H1 (cell line): ENCODE data around the gene PRKCH. TPM values are rescaled to one million over a fixed set of nuclear protein-coding genes. Genes with fewer than 3 reads are reported as not detected.

Experiments
- ASH2L ChIP-seq: fragments of 200-600, 300-600 bp; sonication (generic); IDR thresholded peaks from one replicate; pipeline ENCODE4 v1.7.1; 2017; ENCODE audit warnings: low read length
- CEBPB ChIP-seq: IDR thresholded peaks from 2 replicates; pipeline ENCODE4 v1.6.1; 2012; ENCODE audit warnings: low read depth, low read length
- CTCF ChIP-seq, 3 experiments: IDR thresholded peaks; 1 replicate in 2 of 3; 2 replicates in 1 of 3; pipeline versions ENCODE4 v1.5.1 to v1.6.1; 2011; ENCODE audit warnings: low read length in 3 of 3, mild to moderate bottlenecking in 3 of 3, inconsistent platforms in 2 of 3, low read depth in 1 of 3, moderate library complexity in 1 of 3; ENCODE audit not compliant: insufficient read depth in 1 of 3; ENCODE audit errors: control extremely low read depth in 1 of 3
- KDM5A ChIP-seq: fragments of 200-600 bp; IDR thresholded peaks from 2 replicates; pipeline ENCODE4 v1.7.1; 2012; ENCODE audit warnings: mild to moderate bottlenecking, low read length, inconsistent platforms, mixed read lengths
- RNF2 ChIP-seq: fragments of 200-900, 300-1000 bp; sonication (generic); IDR thresholded peaks from 2 replicates; pipeline ENCODE4 v1.7.1; 2016; ENCODE audit warnings: borderline replicate concordance, low read depth, mild to moderate bottlenecking, antibody characterized with exemption, low read length; ENCODE audit not compliant: poor library complexity, severe bottlenecking; ENCODE audit errors: missing control alignments
- polyA plus RNA-seq, 7 experiments: library from polyadenylated mRNA; depleted of rRNA in 3 of 7; stranded (reverse) in 5 of 7; unstranded in 2 of 7; fragments of >200 nt in 5 of 7; fragments of 200-250 nt in 2 of 7; gene quantifications; 1 replicate in 5 of 7; 2 replicates in 1 of 7; 4 replicates in 1 of 7; pipeline versions ENCODE4 v1.2.1 to v1.2.3, GENCODE V29; 2011 to 2013; ENCODE audit warnings: missing spikeins in 2 of 7, mixed read lengths in 2 of 7
- total RNA-seq: library from RNA; stranded (reverse); fragmentation: NEBNext Ultra II Directional; extraction: Animal tissue kit (Norgen Biotek cat#: 25700); gene quantifications from 2 replicates; pipeline ENCODE4 v1.2.1, GENCODE V29; 2021

Gene PRKCH
- total and polyA plus RNA-seq, 2 of the 8 experiments (the other 6 are each of a cell fraction or from before 2014, with no cell fraction given): 6.4 to 7.0 TPM

GRCh38 chr14:61474015-61474414, 152.6 kb downstream of the PRKCH start (continued):
- TF ChIP-seq CTCF (IDR thresholded peaks at IDR 0.05; ENCODE audit: control extremely low read depth in 1 of 3, insufficient read depth in 1 of 3, low read depth in 1 of 3, low read length in 3 of 3) (no peak), ASH2L (no peak), RNF2 (no peak), CEBPB (no peak), KDM5A (no peak)
- TF ChIP-seq, all 59 proteins: peak for 0
